CD4-positive, alpha-beta T cell (primary cell): ENCODE measurements around the gene QDPR. TPM values are rescaled to one million over a fixed set of nuclear protein-coding genes. Genes with fewer than 3 reads are reported as not detected.

ENCODE experiments used
- ATAC-seq: fragments of 200-7000 bp; cut with Tn5 transposase; one replicate; pipeline ENCODE4 v1.10.0; 2022; ENCODE audit warnings: mild to moderate bottlenecking; ENCODE audit not compliant: poor library complexity
- CTCF ChIA-PET: fragments of 350-600 bp; sonication (Branson Sonifier 250); formaldehyde crosslinking; loops from one replicate; lab custom pipeline; 2021; ENCODE audit warnings: antibody characterized with exemption, inconsistent platforms; lab: Charles Lee
- POLR2A ChIA-PET: fragments of 350-600 bp; sonication (Branson Sonifier 250); formaldehyde crosslinking; loops from one replicate; lab custom pipeline; 2021; ENCODE audit warnings: antibody characterized with exemption, inconsistent platforms; lab: Charles Lee
- DNase-seq, 14 experiments: peaks; one replicate each; pipeline ENCODE4 v3.0.0-alpha.2; 2013 to 2020; ENCODE audit warnings: mixed read lengths in 2 of 14
- H3K27ac ChIP-seq, 2 donors: one replicate each; pipeline versions ENCODE4 v1.5.1 to v1.7.0; 2013; ENCODE audit warnings: low read length in 2 of 2, low read depth in 1 of 2, mild to moderate bottlenecking in 1 of 2
- H3K27me3 ChIP-seq, 2 experiments: 1 replicate in 1 of 2; 2 replicates in 1 of 2; pipeline versions ENCODE4 v1.6.1 to v1.7.0; 2013; ENCODE audit warnings: low read length in 2 of 2, control low read depth in 1 of 2, mild to moderate bottlenecking in 1 of 2, moderate library complexity in 1 of 2; ENCODE audit not compliant: insufficient read depth in 2 of 2, control insufficient read depth in 1 of 2
- H3K36me3 ChIP-seq: one replicate; pipeline ENCODE4 v1.6.1; 2013; ENCODE audit warnings: low read length, control low read depth; ENCODE audit not compliant: insufficient read depth
- H3K4me1 ChIP-seq: one replicate; pipeline ENCODE4 v1.6.1; 2013; ENCODE audit warnings: low read length, control low read depth; ENCODE audit not compliant: insufficient read depth
- H3K4me3 ChIP-seq: one replicate; pipeline ENCODE4 v1.5.1; 2013; ENCODE audit warnings: mild to moderate bottlenecking, low read length, moderate library complexity
- H3K9me3 ChIP-seq, 2 experiments: 1 replicate in 1 of 2; 2 replicates in 1 of 2; pipeline versions ENCODE4 v1.6.1 to v1.7.0; 2013; ENCODE audit warnings: low read length in 2 of 2, mild to moderate bottlenecking in 2 of 2, control low read depth in 1 of 2, moderate library complexity in 1 of 2; ENCODE audit not compliant: control insufficient read depth in 1 of 2, insufficient read depth in 1 of 2
- H3K27ac Mint-ChIP-seq: one replicate; pipeline ENCODE4 v1.8.0; 2020; ENCODE audit warnings: mixed read lengths
- H3K27me3 Mint-ChIP-seq: one replicate; pipeline ENCODE4 v1.8.0; 2021; ENCODE audit warnings: mixed read lengths
- H3K36me3 Mint-ChIP-seq: one replicate; pipeline ENCODE4 v1.8.0; 2021; ENCODE audit warnings: low read depth, mixed read lengths
- H3K4me1 Mint-ChIP-seq: one replicate; pipeline ENCODE4 v1.8.0; 2021; ENCODE audit warnings: low read depth, mixed read lengths
- H3K4me3 Mint-ChIP-seq: one replicate; pipeline ENCODE4 v1.8.0; 2020; ENCODE audit warnings: mild to moderate bottlenecking, mixed read lengths
- H3K9me3 Mint-ChIP-seq: one replicate; pipeline ENCODE4 v1.8.0; 2020; ENCODE audit warnings: mixed read lengths
- CTCF ChIP-seq: fragments of 200-600 bp; IDR thresholded peaks from one replicate; pipeline ENCODE4 v1.8.0; 2022; ENCODE audit warnings: antibody characterized with exemption, mild to moderate bottlenecking
- intact Hi-C, 2 experiments: fragments of 100-400 bp; cut with DNase I in 1 of 2; cut with micrococcal nuclease in 1 of 2; formaldehyde crosslinking; loops; one replicate each; pipeline versions ENCODE4 v1.15.1 to v1.9.0; 2023 to 2025; cut with DNase I, micrococcal nuclease
- polyA plus RNA-seq, 2 donors: library from polyadenylated mRNA; unstranded; fragments of 120-200 nt; gene quantifications; one replicate each; pipeline ENCODE4 v1.2.1, GENCODE V29; 2013
- total RNA-seq, 174 experiments: library from RNA in 2 of 174; stranded (reverse) in 2 of 174; gene quantifications; one replicate each; pipeline ENCODE4 v1.2.3 and lab custom pipeline; 2021 to 2026

QDPR gene
- 10 to 100 TPM; 15.3 to 15.7 TPM for total RNA-seq
- 14.6 TPM for polyA plus RNA-seq (2013, experiment 1 of 2)
- 22.2 TPM for polyA plus RNA-seq (2013, experiment 2 of 2)
- 5.4 to 32.1 (median 12.3) reads per million in 172 experiments for total RNA-seq (lab: John Stamatoyannopoulos, UW)

- H3K27me3 ChIP-seq: no peaks in the 10 kb centered on the region
- ChIA-PET CTCF (interaction anchor here (0.8 kb wide), 1 partner anchor 106 kb away, joined by 3 read pairs; no protein-coding TSS in a partner anchor), POLR2A (interaction anchor here (0.6 to 1.8 kb wide), 4 partner anchors 10 to 298 kb away, joined by 3 to 5 read pairs (median 4); partner anchors contain the start of genes DCAF16, MED28 and NCAPG)
- intact Hi-C loops: loop anchor here (2.0 to 5.0 kb wide), 3 partner anchors 65 to 100 kb away; partner anchors contain the start of genes LAP3 (in 1 of the 2) and MED28 (in 1 of the 2)
- peak within 1 kb of the TSS in 1 of 2 donors; percentile 9 for H3K27ac ChIP-seq
- peaks cover 6% of the 10 kb centered on the region for H3K27me3 Mint-ChIP-seq
- H3K9me3 Mint-ChIP-seq: no peaks in the 10 kb centered on the region
- peak within 1 kb of the TSS; percentile 86 for H3K4me3 ChIP-seq
- H3K4me1 Mint-ChIP-seq: peaks cover 33% of the 10 kb centered on the region
- peaks cover 32% of the 10 kb centered on the region for H3K36me3 Mint-ChIP-seq
- no peaks in the 10 kb centered on the region for H3K9me3 ChIP-seq
- DNase-seq: peak; percentile 51 to 87 (median 68)
- H3K36me3 ChIP-seq: peaks cover 14% of the 10 kb centered on the region
- peaks cover 23% of the 10 kb centered on the region for H3K4me1 ChIP-seq
- peak within 1 kb of the TSS; percentile 99 for H3K4me3 Mint-ChIP-seq
- peak; percentile 91 for ATAC-seq
- TF ChIP-seq CTCF: peak; percentile 47
- peak within 1 kb of the TSS; percentile 84 for H3K27ac Mint-ChIP-seq
Measured at GRCh38 chr4:17511950-17512795, at the start of gene QDPR. Gene QDPR, minus strand, starts transcription at chr4:17512090. Its CDS starts 36 bp downstream, at chr4:17512054.

- TF ChIP-seq CTCF: no peak
- no peak overlapping the region for H3K27ac ChIP-seq
- H3K27me3 ChIP-seq: no peaks in the 10 kb centered on the region
- no peaks in the 10 kb centered on the region for H3K9me3 Mint-ChIP-seq
- ATAC-seq: no peak
- ChIA-PET POLR2A (no interaction called here), CTCF (no interaction called here)
- no peak overlapping the region for H3K4me3 ChIP-seq
- DNase-seq: no peak
- H3K4me3 Mint-ChIP-seq: no peak overlapping the region
- H3K4me1 ChIP-seq: no peaks in the 10 kb centered on the region
- H3K36me3 Mint-ChIP-seq: no peaks in the 10 kb centered on the region
- no peak overlapping the region for H3K27ac Mint-ChIP-seq
- peaks cover 6% of the 10 kb centered on the region for H3K27me3 Mint-ChIP-seq
- H3K36me3 ChIP-seq: no peaks in the 10 kb centered on the region
- intact Hi-C loops: no loop called here
- no peaks in the 10 kb centered on the region for H3K4me1 Mint-ChIP-seq
- H3K9me3 ChIP-seq: no peaks in the 10 kb centered on the region
Measured at GRCh38 chr4:17561195-17561909, 49.5 kb upstream of the QDPR start.

GRCh38 chr4:17560065-17560673 lies 48.3 kb upstream of the QDPR start:
- POLR2A ChIA-PET: no interaction called here
- no peak for TF ChIP-seq CTCF
- ATAC-seq: no peak

More at GRCh38 chr4:17560065-17560673, 48.3 kb upstream of the QDPR start:
- Mint-ChIP-seq H3K9me3 (no peaks in the 10 kb centered on the region), H3K27ac (no peak overlapping the region), H3K4me3 (no peak overlapping the region), H3K27me3 (peaks cover 2% of the 10 kb centered on the region), H3K36me3 (no peaks in the 10 kb centered on the region), H3K4me1 (no peaks in the 10 kb centered on the region)
- Histone ChIP-seq H3K27ac (no peak overlapping the region), H3K4me3 (no peak overlapping the region), H3K4me1 (no peaks in the 10 kb centered on the region), H3K9me3 (no peaks in the 10 kb centered on the region), H3K27me3 (no peaks in the 10 kb centered on the region), H3K36me3 (no peaks in the 10 kb centered on the region)
- no peak for DNase-seq
- CTCF ChIA-PET: interaction anchor here (0.7 kb wide), 1 partner anchor 322 kb away, joined by 3 read pairs; no protein-coding TSS in a partner anchor
- intact Hi-C loops: no loop called here
